Measurements from ENCODE around the gene CASP7. TPM values are rescaled to one million over a fixed set of nuclear protein-coding genes. Genes with fewer than 3 reads are reported as not detected.

CASP7 gene
- total RNA-seq, 2 donors from 2014 or later, result 14.4 to 15.6 TPM

DNA sequence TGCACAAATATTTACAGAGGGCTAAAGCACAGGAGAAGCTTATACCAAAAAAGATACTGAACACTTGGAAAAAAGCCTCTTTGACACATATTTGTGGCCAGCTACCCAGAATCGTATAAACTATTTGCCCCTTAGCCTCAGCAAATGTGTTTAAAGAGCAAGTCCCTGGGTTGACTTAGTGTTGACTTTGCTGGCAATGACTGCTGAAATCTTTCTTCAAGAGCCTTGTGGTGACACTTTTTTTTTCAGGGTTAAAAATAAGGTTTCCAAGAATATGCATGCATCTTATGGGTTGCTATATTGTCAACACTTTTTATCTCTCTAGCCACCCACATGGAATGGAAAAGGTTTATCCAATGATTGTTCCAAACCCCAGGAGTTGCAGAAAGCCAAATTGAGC, 56.9 kb downstream of the CASP7 start:
- TF ChIP-seq, protein P1, sequence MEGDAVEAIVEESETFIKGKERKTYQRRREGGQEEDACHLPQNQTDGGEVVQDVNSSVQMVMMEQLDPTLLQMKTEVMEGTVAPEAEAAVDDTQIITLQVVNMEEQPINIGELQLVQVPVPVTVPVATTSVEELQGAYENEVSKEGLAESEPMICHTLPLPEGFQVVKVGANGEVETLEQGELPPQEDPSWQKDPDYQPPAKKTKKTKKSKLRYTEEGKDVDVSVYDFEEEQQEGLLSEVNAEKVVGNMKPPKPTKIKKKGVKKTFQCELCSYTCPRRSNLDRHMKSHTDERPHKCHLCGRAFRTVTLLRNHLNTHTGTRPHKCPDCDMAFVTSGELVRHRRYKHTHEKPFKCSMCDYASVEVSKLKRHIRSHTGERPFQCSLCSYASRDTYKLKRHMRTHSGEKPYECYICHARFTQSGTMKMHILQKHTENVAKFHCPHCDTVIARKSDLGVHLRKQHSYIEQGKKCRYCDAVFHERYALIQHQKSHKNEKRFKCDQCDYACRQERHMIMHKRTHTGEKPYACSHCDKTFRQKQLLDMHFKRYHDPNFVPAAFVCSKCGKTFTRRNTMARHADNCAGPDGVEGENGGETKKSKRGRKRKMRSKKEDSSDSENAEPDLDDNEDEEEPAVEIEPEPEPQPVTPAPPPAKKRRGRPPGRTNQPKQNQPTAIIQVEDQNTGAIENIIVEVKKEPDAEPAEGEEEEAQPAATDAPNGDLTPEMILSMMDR (conservative IDR thresholded peaks at IDR 0.05), result no peak
- H3K27ac Mint-ChIP-seq, result no peak overlapping the region

DNA sequence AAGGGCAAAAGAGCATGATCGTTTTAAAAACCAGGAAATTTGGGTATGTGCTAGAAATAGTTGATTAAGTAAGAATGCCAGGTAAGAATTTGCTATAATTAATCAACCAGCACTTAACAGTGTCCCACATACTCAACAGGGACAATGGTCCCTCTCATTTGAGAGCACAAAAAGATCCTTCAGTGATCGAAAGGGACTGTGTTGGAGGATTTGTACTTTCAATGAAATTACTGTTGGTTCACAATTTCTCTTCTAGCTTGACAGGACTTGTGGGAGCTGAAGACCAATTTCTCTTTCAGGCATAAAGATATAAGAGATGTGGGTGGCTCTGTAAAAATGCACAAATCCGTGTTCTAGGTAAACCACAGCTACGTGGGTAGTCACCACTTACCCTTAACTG, 59.3 kb downstream of the CASP7 start:
- Mint-ChIP-seq H3K4me1 (peaks cover 14% of the 10 kb centered on the region), H3K27me3 (ENCODE audit: insufficient read depth) (peaks cover 6% of the 10 kb centered on the region), H3K36me3 (ENCODE audit: low read depth) (no peaks in the 10 kb centered on the region), H3K4me3 (no peak overlapping the region), H3K9me3 (peaks cover 3% of the 10 kb centered on the region), H3K27ac (no peak overlapping the region)
- WGBS, 2 experiments (ENCODE audit: insufficient coverage in 1 of 2, insufficient read length in 1 of 2), result 89% methylated on average over 2 of the region's 4 CpGs; no CpG with 5 or more reads in 1 of the 2 experiments
- TF ChIP-seq, protein P1 (conservative IDR thresholded peaks at IDR 0.05), result no peak
- Histone ChIP-seq H3K9ac (ENCODE audit: extremely low read depth, low read length, poor library complexity, severe bottlenecking) (no peak overlapping the region), H3K27me3 (ENCODE audit: control insufficient read depth, insufficient read depth, low read length, poor library complexity, severe bottlenecking) (no peaks in the 10 kb centered on the region), H3K4me1 (ENCODE audit: control insufficient read depth, insufficient read depth, low read length) (no peaks in the 10 kb centered on the region), H3K4me3 (ENCODE audit: low read length) (no peak overlapping the region), H3K9me3 (ENCODE audit: control insufficient read depth, low read length) (no peaks in the 10 kb centered on the region), H3K27ac (ENCODE audit: low read depth, low read length) (no peak overlapping the region), H3K36me3 (ENCODE audit: control insufficient read depth, insufficient read depth, low read length) (no peaks in the 10 kb centered on the region)
- DNase-seq, result no peak

More for the DNA sequence above, 56.9 kb downstream of the CASP7 start:
- Histone ChIP-seq H3K9ac (ENCODE audit: extremely low read depth, low read length, poor library complexity, severe bottlenecking) (no peak overlapping the region), H3K9me3 (ENCODE audit: control insufficient read depth, low read length) (no peaks in the 10 kb centered on the region), H3K4me3 (ENCODE audit: low read length) (no peak overlapping the region), H3K27ac (ENCODE audit: low read depth, low read length) (no peak overlapping the region), H3K4me1 (ENCODE audit: control insufficient read depth, insufficient read depth, low read length) (no peaks in the 10 kb centered on the region), H3K36me3 (ENCODE audit: control insufficient read depth, insufficient read depth, low read length) (no peaks in the 10 kb centered on the region), H3K27me3 (ENCODE audit: control insufficient read depth, insufficient read depth, low read length, poor library complexity, severe bottlenecking) (no peaks in the 10 kb centered on the region)
- Mint-ChIP-seq H3K27me3 (ENCODE audit: insufficient read depth) (peaks cover 2% of the 10 kb centered on the region), H3K9me3 (no peaks in the 10 kb centered on the region), H3K36me3 (ENCODE audit: low read depth) (no peaks in the 10 kb centered on the region), H3K4me1 (peaks cover 14% of the 10 kb centered on the region), H3K4me3 (no peak overlapping the region)
- DNase-seq, result no peak
- 82 to 89% methylated on average over 1 of the region's 1 CpG for WGBS, 2 experiments (ENCODE audit: insufficient coverage in 1 of 2, insufficient read length in 1 of 2)

GRCh38 chr10:113739577-113739976, 59.9 kb downstream of the CASP7 start:
- H3K9ac ChIP-seq (ENCODE audit: extremely low read depth, low read length, poor library complexity, severe bottlenecking), result no peak overlapping the region
- H3K4me1 ChIP-seq (ENCODE audit: control insufficient read depth, insufficient read depth, low read length), result no peaks in the 10 kb centered on the region
- no peak overlapping the region for H3K4me3 ChIP-seq (ENCODE audit: low read length)
- H3K27me3 Mint-ChIP-seq (ENCODE audit: insufficient read depth), result peaks cover 11% of the 10 kb centered on the region
- H3K9me3 Mint-ChIP-seq, result peaks cover 3% of the 10 kb centered on the region
- H3K27ac Mint-ChIP-seq, result no peak overlapping the region
- no peaks in the 10 kb centered on the region for H3K27me3 ChIP-seq (ENCODE audit: control insufficient read depth, insufficient read depth, low read length, poor library complexity, severe bottlenecking)
- no peaks in the 10 kb centered on the region for H3K9me3 ChIP-seq (ENCODE audit: control insufficient read depth, low read length)
- H3K4me1 Mint-ChIP-seq, result peaks cover 14% of the 10 kb centered on the region
- WGBS, 2 experiments (ENCODE audit: insufficient coverage in 1 of 2, insufficient read length in 1 of 2), result 89% methylated on average over 1 to 3 of the region's 3 CpGs
- no peak for DNase-seq
- no peak overlapping the region for H3K27ac ChIP-seq (ENCODE audit: low read depth, low read length)
- TF ChIP-seq, protein P1 (conservative IDR thresholded peaks at IDR 0.05), result no peak
- H3K4me3 Mint-ChIP-seq, result no peak overlapping the region
- no peaks in the 10 kb centered on the region for H3K36me3 ChIP-seq (ENCODE audit: control insufficient read depth, insufficient read depth, low read length)
- no peaks in the 10 kb centered on the region for H3K36me3 Mint-ChIP-seq (ENCODE audit: low read depth)

Measured in endodermal cell (in vitro differentiated cells).